Islet precursor cell (in vitro differentiated cells): ENCODE measurements around the gene PACSIN1.

Experiments used
- DNase-seq: peaks from one replicate; pipeline ENCODE4 v3.0.0-alpha.2; 2018

PACSIN1 gene

DNA sequence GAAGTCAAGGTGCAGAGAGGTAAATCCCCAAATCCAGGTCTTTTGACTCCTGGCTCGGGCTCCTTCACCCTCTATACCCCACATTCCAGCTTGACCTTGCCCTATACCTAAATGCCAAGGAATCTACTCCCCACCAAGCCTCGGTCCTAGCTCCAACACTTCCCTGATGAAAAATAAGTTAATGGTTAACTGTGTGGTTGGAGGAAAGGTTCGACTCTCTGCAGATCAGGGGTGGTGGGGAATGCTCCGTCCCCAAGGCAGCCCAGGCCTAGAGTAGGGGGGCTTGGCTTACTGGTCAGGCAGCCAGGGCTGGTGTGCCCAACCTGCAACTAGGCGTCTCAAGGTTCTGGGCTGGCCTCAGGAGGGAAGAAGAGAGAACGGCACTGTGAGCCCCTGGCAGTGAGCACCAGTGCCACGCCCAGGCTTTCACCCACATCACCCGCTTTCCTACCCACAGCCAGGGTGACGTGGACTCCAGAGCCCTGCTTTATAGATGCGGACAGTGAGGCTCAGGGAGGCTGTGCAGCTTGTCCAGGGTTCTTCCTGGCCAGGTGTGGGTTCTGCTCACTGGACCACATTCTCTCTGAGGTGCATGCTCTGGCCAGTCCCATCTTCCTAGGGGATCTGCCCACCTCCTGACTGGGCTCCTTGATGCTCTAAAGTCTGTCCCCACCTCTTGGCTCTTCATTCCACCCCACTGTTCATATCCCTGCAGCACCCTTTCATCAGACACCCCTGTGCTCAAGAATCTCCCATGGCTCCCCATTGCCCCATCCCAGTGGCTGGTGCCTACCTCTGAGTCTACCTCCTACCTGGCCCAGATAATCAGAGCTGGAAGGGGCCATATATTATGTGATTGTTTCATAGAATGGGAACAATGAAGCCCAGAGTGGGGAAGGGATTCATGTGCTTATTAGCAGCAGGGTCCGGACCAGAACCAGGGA lies 82.1 kb downstream of the PACSIN1 start:
- no peak for DNase-seq

DNA sequence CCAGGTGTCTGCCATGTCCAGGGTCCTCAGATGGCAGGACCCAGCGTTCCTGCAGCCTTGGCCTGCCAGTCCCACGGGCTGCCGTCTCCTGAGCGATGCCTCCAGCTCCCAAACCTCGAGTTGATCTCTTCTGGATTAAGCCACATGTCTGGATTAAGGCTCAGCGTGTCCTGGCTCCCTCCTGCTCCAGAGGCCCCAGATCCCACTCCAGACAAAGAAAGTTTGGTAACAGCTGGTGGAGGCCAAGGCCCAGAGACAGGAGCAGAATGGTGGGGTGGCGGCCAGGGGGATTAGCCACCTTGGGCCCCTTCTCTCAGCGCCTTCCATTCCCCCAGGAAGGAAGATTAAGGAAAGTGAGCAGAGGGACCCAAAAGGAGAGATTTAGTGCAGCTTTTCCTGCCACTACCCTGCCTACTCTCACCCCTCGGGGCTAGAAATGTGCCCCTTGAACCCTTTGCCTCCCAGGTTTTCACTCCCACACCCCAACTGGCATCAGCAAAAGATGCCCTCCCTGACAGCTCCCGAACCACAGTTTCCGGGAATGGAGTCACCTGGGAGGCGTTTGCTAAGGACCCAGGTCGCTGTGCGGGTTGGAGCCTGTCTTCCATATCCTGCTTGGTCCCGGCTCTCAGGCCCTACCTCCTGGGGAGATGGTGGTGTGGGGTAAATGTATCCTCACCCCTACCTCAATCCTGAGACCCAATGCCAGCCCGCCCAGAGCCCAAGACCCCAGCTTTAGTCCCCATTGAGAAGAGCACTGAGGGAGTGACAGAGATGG lies 83.3 kb downstream of the PACSIN1 start:
- DNase-seq, result no peak

DNA sequence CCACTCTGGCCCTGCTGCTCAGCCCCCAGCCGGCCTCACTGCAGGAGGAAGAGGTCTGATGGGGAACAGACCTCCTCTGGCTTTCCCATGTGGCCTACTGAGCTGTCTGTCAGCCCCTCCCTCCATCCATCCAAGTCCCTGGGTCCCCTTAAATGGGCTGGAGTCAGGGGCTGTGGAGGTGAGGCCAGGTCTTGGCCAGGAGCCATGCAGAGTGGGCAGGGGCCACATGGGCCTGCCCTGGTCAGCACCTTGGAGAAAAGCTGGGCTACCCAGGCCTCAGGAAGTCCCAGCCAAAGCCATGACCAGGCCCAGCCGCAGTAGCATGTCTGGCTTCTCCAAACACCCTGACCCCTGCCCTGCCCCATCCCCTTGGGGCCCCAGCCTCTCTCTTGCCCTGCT lies 83.9 kb downstream of the PACSIN1 start:
- no peak for DNase-seq

DNA sequence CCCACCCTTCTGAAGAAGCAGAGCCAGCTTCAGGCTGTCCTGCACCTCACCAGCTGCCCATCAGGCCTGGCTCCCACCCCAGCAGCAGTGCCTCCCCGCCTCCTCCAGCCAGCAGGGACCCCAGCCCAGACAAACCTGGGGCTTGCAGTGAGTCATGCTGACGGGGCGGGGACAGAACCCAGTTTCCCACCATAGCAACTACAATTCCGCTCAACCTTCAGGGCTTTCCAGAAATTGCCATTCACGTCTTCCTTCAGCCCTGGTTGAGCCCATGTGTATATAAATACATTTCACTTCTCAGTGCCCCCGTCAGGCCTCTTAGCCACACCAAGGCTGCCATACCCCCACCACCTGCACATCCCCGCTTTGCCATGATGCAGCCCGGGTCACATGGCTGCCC lies 85.8 kb downstream of the PACSIN1 start:
- DNase-seq, result no peak

DNA sequence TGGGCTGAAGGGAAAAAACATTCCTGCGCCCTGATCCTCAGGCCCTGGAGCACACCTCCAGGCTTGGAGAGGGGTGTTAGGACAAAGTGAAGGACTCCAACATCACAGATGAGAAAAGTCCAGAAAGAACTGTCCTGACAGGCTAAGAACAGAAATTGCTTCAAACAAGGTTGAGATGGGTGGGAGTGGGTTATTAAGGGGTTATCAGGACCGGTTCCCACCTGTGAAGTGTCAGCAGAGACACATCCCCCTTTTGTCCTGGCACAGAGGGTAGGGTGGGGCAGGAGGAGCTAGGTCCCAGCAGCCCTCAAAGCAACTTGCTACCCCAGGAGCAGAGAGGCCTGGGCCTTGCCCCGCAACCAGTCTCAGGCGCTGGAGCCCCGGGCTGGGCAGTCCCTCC lies 86.7 kb downstream of the PACSIN1 start:
- DNase-seq, result no peak

DNA sequence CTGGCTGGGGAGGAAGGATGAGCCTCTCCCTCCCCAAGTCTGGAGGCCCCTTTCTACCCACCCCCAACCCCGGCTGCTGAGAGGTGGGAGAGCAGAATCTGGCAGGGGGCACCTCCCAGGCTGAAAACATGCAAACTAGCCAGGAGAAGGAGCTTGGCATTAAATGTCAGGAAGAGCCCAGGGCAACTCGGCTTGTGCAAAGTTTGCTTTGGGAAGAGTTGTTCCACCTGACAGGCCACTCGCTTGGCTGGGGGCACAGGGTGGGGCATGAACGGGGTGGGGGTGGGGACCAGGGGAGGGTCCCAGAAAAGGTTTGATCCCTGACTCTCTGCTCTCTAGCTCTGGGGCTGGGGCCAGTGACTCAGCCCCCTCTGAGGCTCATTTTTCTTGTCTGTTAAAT lies 87.3 kb downstream of the PACSIN1 start:
- no peak for DNase-seq

DNA sequence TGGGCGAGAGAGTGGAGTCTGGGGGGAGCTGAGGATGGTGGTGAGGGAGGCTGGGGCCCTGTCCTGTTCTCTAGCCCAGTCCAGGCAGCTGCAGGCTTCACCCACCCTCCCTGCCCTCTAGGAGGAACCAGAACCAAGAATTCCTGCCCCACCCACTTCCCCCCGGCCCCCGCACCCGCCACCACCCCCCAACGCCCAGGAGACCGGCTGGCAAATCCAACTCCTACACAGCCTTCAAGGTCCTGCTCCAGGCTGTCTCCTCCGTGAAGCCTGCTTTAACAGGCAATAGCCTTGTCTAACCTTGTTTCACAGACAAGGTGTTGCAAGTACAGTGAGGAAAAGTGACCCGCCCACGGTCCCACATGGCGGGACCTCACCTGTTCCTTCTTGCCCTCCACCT lies 87.9 kb downstream of the PACSIN1 start:
- DNase-seq, result no peak

GRCh38 chr6:34554291-34555006 lies 88.6 kb downstream of the PACSIN1 start:
- DNase-seq, result no peak

DNA sequence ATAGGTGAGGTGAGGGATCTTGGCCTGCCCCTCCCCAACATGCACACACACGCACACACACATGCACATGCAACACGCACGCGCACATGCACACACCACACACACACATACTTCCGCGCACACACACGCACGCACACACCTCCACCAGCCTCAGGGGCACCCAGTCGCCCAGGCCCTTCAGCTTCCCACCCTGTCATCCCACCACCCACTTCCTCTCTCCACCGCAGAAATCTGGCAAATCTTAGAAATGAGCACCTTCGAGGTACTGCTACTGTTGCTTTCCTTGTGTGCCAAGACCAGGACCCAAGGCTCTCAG lies 89.1 kb downstream of the PACSIN1 start:
- no peak for DNase-seq

GRCh38 chr6:34555328-34555727 lies 89.5 kb downstream of the PACSIN1 start:
- DNase-seq, result no peak

DNA sequence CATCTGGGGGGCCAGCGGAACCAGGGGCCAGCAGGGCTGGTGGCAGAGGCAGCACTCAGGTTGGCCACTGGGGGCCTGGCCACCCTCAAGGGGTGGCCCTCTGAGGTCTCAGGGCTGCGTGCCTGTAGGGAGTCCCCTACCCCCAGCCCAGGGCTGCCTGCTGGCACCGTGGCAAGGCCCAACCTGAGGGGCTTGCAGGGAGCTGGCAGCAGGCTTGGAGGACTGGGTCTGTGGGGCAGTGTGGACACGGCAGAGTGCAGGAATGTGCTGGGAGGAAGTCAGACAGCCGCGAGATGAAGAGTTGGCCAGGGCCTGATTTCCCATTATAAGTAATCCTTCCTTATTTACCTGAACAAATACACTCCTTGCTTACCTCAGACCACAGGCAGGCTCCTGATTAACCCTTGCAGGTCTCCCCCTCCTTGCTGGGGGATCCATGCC lies 90.2 kb downstream of the PACSIN1 start, which contains the start of gene SPDEF:
TSS of gene SPDEF (minus strand) at position 299 of the 441 bp plus-strand sequence. CDS start 11,874 bp downstream, outside the sequence.
- no peak for DNase-seq

DNA sequence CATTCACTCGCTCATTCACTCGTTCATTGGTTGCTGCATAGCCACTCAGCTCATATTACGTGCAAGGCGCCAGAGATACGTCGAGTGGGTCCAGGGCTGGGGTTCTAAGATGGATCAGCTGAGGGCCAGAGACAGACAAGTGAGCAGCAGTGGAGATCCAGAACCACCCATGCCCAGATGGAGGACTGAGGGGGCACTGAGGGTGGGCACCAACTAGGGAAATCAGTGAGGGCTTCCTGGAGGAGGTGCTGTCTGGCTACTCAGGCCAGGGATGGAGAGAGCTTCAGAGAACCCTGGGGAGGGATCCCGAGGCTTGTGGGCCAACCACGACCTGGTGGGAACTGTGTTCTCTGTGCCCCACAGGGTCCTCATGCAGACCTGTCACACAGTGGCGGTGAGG lies 90.6 kb downstream of the PACSIN1 start:
- no peak for DNase-seq

DNA sequence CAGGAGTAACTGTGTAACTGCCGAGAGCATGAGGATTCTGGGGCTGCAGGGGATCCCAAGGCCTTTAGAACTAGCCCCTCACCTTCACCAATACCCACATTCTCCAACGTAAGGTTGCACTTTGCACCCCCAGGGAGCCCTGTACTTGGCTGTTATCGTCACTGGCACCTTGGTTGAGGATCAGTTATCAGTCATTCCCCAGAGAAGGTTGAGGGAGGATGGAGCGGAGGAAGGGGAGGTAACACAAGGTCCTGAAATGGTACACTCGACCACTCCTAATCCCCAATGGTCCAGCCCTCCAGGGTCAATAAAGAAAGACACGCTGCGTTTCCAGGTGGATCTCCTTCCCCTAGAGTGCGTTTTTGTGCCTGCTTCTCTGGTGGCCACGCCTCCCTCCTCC lies 91.4 kb downstream of the PACSIN1 start:
- DNase-seq, result no peak

GRCh38 chr6:34558172-34558714 lies 92.4 kb downstream of the PACSIN1 start:
- DNase-seq, result no peak

DNA sequence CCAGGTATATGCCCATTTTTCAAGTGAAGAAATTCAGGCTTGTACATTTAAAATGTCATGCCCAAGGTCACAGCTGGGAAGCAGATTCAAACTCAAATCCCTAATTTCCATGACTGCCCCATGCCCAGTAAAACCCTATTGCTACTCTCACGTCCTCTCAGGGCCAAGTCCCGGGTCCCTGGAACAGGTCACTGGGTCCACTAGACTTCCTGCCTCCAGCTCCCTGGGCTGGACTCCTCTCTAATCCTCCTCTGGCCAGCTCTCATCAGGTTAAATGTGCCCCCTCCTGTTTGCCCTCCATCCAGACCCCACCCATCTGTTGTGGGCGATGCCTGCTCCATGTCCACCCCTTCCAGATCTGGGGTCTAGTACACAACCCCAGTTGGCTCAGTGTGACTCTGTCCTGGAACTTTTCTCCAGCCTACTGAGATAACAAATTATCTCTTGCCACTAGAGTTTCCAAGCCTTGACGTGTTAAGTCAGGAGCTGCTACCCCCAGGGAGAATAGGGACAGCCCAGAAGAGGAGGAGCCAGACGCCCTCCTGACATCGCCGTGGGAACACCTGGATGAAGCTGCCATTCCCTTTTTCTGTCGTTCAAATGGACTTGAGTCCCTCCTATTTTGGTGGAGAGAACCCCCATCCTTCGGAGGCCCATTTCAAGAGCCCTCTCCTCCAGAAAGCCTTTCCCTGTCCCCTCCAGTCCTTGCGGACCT lies 93.9 kb downstream of the PACSIN1 start:
- no peak for DNase-seq

DNA sequence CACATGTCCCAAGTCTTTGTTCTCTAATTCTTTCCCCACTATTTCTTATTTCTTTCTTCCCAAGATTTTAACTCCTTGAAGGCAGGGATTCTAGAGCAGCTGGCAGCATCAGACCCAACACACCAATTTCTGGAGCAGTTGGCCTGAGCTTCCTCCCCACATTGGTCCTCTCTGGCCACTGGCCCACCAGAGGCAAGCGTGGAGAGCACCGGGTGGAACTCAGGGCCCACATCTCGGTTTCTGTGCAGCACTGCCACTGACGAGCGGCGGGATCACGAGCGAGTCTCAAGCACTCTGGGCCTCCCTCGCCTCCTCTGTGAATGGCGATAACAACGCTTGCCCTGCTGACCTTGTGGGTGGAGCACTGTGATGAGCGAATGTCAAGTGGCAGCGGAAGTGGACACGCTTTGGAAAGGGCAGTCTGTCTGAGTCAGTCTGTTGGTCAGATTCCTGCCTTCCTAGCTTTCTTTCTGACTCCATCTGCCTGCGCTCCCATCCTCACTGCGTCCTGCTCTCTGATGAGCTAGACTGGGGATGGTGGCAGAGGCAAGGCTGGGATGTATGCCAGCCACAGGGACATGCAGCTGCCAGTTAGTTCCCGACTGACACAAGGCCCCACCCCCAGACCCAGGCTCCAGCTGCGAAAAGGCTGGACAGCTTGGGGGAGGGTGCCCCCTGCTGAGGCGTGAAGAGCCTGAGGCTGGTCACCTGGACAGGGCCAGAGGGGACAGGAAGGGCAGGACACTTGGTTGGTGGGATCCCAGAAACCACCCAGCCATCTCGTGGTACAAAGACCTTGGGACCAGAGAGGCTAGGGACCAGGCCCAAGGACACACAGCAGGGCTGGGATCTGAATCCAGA lies 94.7 kb downstream of the PACSIN1 start:
- DNase-seq, result no peak

- DNase-seq, result no peak
These were observed 95.3 kb downstream of the PACSIN1 start for GRCh38 chr6:34561227-34561530.

DNA sequence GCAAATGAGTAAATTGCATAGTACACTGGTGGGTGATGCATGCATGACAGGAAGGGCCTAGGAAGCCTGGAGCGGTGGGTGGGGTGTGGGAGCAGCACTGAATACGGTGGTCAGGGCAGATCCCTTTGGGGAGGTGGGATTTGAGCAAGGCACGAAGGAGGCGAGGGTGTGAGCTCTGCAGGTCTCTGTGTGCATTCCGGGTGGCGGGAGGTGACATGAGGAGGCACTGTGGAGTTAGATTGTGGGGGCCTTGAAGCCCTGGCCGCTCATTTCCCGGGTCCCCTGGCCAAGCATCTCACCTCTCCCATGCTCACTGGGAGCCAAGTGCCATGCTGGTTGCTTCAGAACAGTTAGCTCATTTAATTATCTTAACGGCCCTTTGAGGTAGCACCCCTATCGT lies 96.5 kb downstream of the PACSIN1 start:
- no peak for DNase-seq

DNA sequence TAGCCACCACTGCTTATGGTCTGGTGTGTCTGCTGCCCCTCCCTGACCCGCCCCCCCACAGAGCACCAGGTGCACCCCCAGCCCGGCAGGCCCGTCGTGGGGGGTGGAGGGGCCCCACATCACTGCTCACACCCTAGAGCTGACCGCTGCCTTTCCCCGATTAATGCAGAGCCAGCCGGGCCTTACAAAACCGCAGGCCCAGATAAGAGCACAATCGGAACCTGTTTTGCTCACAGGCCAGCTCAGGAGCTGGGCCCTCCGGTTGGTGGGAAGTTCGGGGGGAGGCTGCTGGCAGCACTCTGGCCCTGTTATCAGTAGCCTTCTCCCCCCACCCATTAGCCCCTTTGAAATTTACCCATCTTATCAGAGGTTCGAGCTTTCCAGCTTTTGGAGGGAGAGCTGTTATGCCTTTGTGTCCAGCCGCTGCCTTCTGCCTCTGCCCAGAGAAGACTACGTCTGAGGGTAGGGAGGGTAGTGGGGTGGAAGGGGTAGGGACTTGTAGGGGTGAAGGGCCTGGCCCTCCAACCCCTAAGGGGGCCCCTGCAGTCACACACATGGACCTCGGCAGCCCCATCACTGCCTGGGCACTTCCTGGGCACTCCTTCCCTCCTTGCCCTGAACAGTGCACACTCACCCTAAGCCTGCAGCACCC lies 97.1 kb downstream of the PACSIN1 start:
- DNase-seq, result no peak

GRCh38 chr6:34563513-34563870 lies 97.6 kb downstream of the PACSIN1 start:
- no peak for DNase-seq

DNA sequence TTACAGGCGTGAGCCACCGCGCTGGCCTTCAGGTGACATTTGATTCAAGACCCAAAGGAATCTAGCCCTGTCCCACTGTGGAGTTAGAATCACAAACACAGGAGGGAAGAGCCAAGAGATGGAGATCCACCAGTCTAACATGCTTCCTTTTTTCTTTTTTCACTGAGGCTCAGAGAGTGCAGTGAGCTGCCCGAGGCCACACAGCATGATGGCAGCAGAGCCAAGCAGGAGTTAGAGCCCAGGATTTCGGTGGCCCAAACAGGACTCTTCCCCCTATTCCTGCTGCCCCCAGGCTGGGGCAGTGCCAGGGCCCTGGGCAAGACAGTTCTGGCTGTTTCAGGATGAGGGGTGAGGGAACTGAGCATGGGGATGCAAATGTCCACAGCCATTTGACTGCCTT lies 98.3 kb downstream of the PACSIN1 start:
- no peak for DNase-seq
